Smooth muscle cell (in vitro differentiated cells): Measurements from ENCODE around the gene USB1. TPM values are rescaled to one million over a fixed set of nuclear protein-coding genes. Genes with fewer than 3 reads are reported as not detected.

Experiments
- DNase-seq: peaks from one replicate; lab custom pipeline; 2025; ENCODE audit not compliant: unreplicated experiment; lab: John Stamatoyannopoulos, UW
- H2AFZ ChIP-seq: fragments of 200-600 bp; sonication (generic); 2 replicates; pipeline ENCODE4 v1.6.0; 2016; ENCODE audit warnings: antibody characterized with exemption, low read depth, mild to moderate bottlenecking
- H3F3A ChIP-seq: fragments of 200-600 bp; sonication (generic); 2 replicates; pipeline ENCODE4 v1.6.0; 2017; ENCODE audit warnings: antibody characterized with exemption, low read depth
- H3K27ac ChIP-seq: fragments of 200-600 bp; sonication (generic); 2 replicates; pipeline ENCODE4 v1.5.1; 2016; ENCODE audit warnings: low read depth, mild to moderate bottlenecking
- H3K27me3 ChIP-seq: fragments of 200-600 bp; sonication (generic); 2 replicates; pipeline ENCODE4 v1.6.1; 2016; ENCODE audit warnings: low read depth, mild to moderate bottlenecking
- H3K36me3 ChIP-seq: fragments of 200-600 bp; sonication (generic); 2 replicates; pipeline ENCODE4 v1.5.1; 2016; ENCODE audit warnings: low read depth
- H3K4me1 ChIP-seq: fragments of 200-600 bp; sonication (generic); 2 replicates; pipeline ENCODE4 v1.5.1; 2016; ENCODE audit warnings: low read depth
- H3K4me2 ChIP-seq: fragments of 200-600 bp; sonication (generic); 2 replicates; pipeline ENCODE4 v1.6.0; 2016; ENCODE audit warnings: mild to moderate bottlenecking
- H3K4me3 ChIP-seq: fragments of 200-600 bp; sonication (generic); 2 replicates; pipeline ENCODE4 v1.5.1; 2016; ENCODE audit warnings: mild to moderate bottlenecking
- H3K79me2 ChIP-seq: fragments of 200-600 bp; sonication (generic); 2 replicates; pipeline ENCODE4 v1.6.0; 2016; ENCODE audit warnings: low read depth, mild to moderate bottlenecking
- H3K9ac ChIP-seq: fragments of 200-600 bp; sonication (generic); 2 replicates; pipeline ENCODE4 v1.6.0; 2016; ENCODE audit warnings: low read depth
- H3K9me3 ChIP-seq: fragments of 200-600 bp; sonication (generic); replicated peaks from 2 replicates; pipeline ENCODE4 v1.5.1; 2016; ENCODE audit warnings: low read depth
- H4K20me1 ChIP-seq: fragments of 200-600 bp; sonication (generic); 2 replicates; pipeline ENCODE4 v1.6.0; 2016; ENCODE audit warnings: low read depth
- CTCF ChIP-seq: fragments of 200-600 bp; sonication (generic); IDR thresholded peaks from 2 replicates; pipeline ENCODE4 v1.5.1; 2017; ENCODE audit warnings: borderline replicate concordance, mild to moderate bottlenecking, antibody characterized with exemption; ENCODE audit not compliant: insufficient read depth, poor library complexity, severe bottlenecking
- WGBS: methylation state at CpG from one replicate; pipeline ENCODE4 v1.1.7; 2016; ENCODE audit warnings: low lambda C conversion rate; 5-methylcytosine and 5-hydroxymethylcytosine counted together
- polyA plus RNA-seq: library from polyadenylated mRNA; unstranded; fragments of >200 nt; fragmentation: Nextera tagmentation; extraction: Ambion mirVana; gene quantifications from 2 replicates; pipeline ENCODE4 v1.2.1, GENCODE V29; 2016
- total RNA-seq: library from RNA; depleted of rRNA; stranded (reverse); fragments of >200 nt; gene quantifications from 2 replicates; pipeline ENCODE4 v1.2.3, GENCODE V29; 2014

USB1 gene
- total and polyA plus RNA-seq, 2 experiments from 2014 or later, result 26.9 to 56.6 TPM

- no peak overlapping the region for H3K9ac ChIP-seq
- H3K36me3 ChIP-seq, result no peaks in the 10 kb centered on the region
- H3K4me3 ChIP-seq, result no peak overlapping the region
- H3K4me1 ChIP-seq, result peaks cover 14% of the 10 kb centered on the region
- H2AFZ ChIP-seq, result no peak overlapping the region
- WGBS, result 63% methylated on average over 3 of the region's 3 CpGs
- H3K27me3 ChIP-seq, result no peaks in the 10 kb centered on the region
- no peaks in the 10 kb centered on the region for H3K9me3 ChIP-seq
- H3K4me2 ChIP-seq, result no peak overlapping the region
- H4K20me1 ChIP-seq, result peaks cover 26% of the 10 kb centered on the region
- DNase-seq, result no peak
- H3K27ac ChIP-seq, result no peak overlapping the region
- TF ChIP-seq CTCF, result no peak
- peaks cover 8% of the 10 kb centered on the region for H3F3A ChIP-seq
- H3K79me2 ChIP-seq, result peaks cover 3% of the 10 kb centered on the region
These were observed 9.7 kb downstream of the USB1 start for GRCh38 chr16:58010886-58011285.

- Histone ChIP-seq H3K79me2 (peaks cover 3% of the 10 kb centered on the region), H3K4me2 (peak overlapping the region; percentile 33), H3F3A (peaks cover 8% of the 10 kb centered on the region), H3K9me3 (no peaks in the 10 kb centered on the region), H3K36me3 (no peaks in the 10 kb centered on the region), H3K27me3 (no peaks in the 10 kb centered on the region), H3K4me1 (peaks cover 14% of the 10 kb centered on the region), H3K4me3 (no peak overlapping the region), H3K9ac (no peak overlapping the region), H3K27ac (peak overlapping the region; percentile 58), H4K20me1 (peaks cover 26% of the 10 kb centered on the region), H2AFZ (no peak overlapping the region)
- DNase-seq, result no peak
- TF ChIP-seq CTCF, result no peak
- WGBS, result 8% methylated on average over 3 of the region's 3 CpGs
These were observed 10.4 kb downstream of the USB1 start for GRCh38 chr16:58011652-58012051.

GRCh38 chr16:58012481-58012880 lies 11.3 kb downstream of the USB1 start:
- Histone ChIP-seq H3K4me3 (no peak overlapping the region), H3K9me3 (no peaks in the 10 kb centered on the region), H3K27ac (peak overlapping the region; percentile 58), H3F3A (peaks cover 8% of the 10 kb centered on the region), H3K9ac (no peak overlapping the region), H2AFZ (no peak overlapping the region), H4K20me1 (peaks cover 26% of the 10 kb centered on the region), H3K4me1 (peaks cover 14% of the 10 kb centered on the region), H3K4me2 (peak overlapping the region; percentile 33), H3K36me3 (no peaks in the 10 kb centered on the region), H3K79me2 (no peaks in the 10 kb centered on the region), H3K27me3 (no peaks in the 10 kb centered on the region)
- DNase-seq, result no peak
- 51% methylated on average over 9 of the region's 9 CpGs for WGBS
- TF ChIP-seq CTCF, result no peak

- TF ChIP-seq CTCF, result no peak
- 90% methylated on average over 9 of the region's 9 CpGs for WGBS
These were observed 12.2 kb downstream of the USB1 start for GRCh38 chr16:58013201-58013956.

More at GRCh38 chr16:58013201-58013956, 12.2 kb downstream of the USB1 start:
- H3K4me3 ChIP-seq, result no peak overlapping the region
- no peaks in the 10 kb centered on the region for H3K36me3 ChIP-seq
- peaks cover 14% of the 10 kb centered on the region for H3K4me1 ChIP-seq
- peaks cover 25% of the 10 kb centered on the region for H4K20me1 ChIP-seq
- DNase-seq, result no peak
- H3K4me2 ChIP-seq, result no peak overlapping the region
- no peaks in the 10 kb centered on the region for H3K27me3 ChIP-seq
- no peak overlapping the region for H3K9ac ChIP-seq
- H3K27ac ChIP-seq, result no peak overlapping the region
- H3K79me2 ChIP-seq, result no peaks in the 10 kb centered on the region
- H2AFZ ChIP-seq, result no peak overlapping the region
- H3K9me3 ChIP-seq, result no peaks in the 10 kb centered on the region
- peaks cover 8% of the 10 kb centered on the region for H3F3A ChIP-seq
